Ovary (tissue), 3 donors: ENCODE results near the gene CHMP4A.

ENCODE experiments used
- EP300 ChIP-seq: sonication (generic); formaldehyde crosslinking; IDR thresholded peaks from one replicate; pipeline ENCODE4 v1.6.1; 2017; ENCODE audit warnings: antibody characterized with exemption
- POLR2A ChIP-seq: fragments of 450-650 bp; IDR thresholded peaks from one replicate; pipeline ENCODE4 v1.6.1; 2017; ENCODE audit warnings: antibody characterized with exemption, mild to moderate bottlenecking, moderate library complexity
- TF ChIP-seq, protein P1 (sequence below), 3 donors: fragments of 450-650 bp in 2 of 3; fragments of 200-600 bp in 1 of 3; IDR thresholded peaks; one replicate each; pipeline versions ENCODE4 v1.5.1 to v1.8.0; 2016 to 2022; ENCODE audit warnings: antibody characterized with exemption in 3 of 3, mild to moderate bottlenecking in 1 of 3
- donor health status: DM: no; HTN: no; CAD: no.

DNA sequence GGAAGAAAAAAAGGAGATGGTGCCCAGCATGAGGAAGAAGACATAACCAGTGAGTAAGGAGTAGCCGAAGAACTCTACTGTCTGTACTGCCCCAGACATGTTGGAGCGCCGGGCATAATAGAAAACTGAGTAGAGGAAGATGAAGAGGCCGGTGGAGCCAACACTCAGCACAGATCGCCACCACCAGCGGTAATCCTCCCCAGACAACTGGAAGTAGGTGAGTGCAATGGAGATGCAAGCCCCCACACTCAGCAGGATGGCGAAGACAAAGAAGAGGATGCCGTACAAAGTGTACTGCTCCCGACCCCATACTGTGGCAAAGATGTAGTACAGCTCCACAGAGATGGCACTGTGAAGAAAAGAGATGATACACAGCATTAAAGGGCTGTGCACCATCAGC lies 23.8 kb downstream of the CHMP4A start:
- TF ChIP-seq, protein P1, sequence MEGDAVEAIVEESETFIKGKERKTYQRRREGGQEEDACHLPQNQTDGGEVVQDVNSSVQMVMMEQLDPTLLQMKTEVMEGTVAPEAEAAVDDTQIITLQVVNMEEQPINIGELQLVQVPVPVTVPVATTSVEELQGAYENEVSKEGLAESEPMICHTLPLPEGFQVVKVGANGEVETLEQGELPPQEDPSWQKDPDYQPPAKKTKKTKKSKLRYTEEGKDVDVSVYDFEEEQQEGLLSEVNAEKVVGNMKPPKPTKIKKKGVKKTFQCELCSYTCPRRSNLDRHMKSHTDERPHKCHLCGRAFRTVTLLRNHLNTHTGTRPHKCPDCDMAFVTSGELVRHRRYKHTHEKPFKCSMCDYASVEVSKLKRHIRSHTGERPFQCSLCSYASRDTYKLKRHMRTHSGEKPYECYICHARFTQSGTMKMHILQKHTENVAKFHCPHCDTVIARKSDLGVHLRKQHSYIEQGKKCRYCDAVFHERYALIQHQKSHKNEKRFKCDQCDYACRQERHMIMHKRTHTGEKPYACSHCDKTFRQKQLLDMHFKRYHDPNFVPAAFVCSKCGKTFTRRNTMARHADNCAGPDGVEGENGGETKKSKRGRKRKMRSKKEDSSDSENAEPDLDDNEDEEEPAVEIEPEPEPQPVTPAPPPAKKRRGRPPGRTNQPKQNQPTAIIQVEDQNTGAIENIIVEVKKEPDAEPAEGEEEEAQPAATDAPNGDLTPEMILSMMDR (IDR thresholded peaks at IDR 0.05) = no peak
- TF ChIP-seq POLR2A (no peak), EP300 (no peak)
